GM19351 (cell line): Measurements from ENCODE around the gene STOML2.

ENCODE experiments used
- ATAC-seq: cut with Tn5 transposase; IDR thresholded peaks from one replicate; pipeline ENCODE4 v1.9.1; 2021; ENCODE audit warnings: mild to moderate bottlenecking, moderate library complexity; ENCODE audit not compliant: unreplicated experiment

Gene STOML2

GRCh38 chr9:35108461-35108860 lies 5.5 kb upstream of the STOML2 start:
- no peak for ATAC-seq

GRCh38 chr9:35107297-35108290 lies 4.7 kb upstream of the STOML2 start:
- no peak for ATAC-seq

- ATAC-seq = no peak
Measured at GRCh38 chr9:35106343-35106730, 3.4 kb upstream of the STOML2 start.

GRCh38 chr9:35105571-35106342 lies 2.8 kb upstream of the STOML2 start:
- ATAC-seq = no peak

GRCh38 chr9:35105126-35105525 lies 2.2 kb upstream of the STOML2 start:
- no peak for ATAC-seq

- no peak for ATAC-seq
Measured at GRCh38 chr9:35104586-35104985, 1.7 kb upstream of the STOML2 start.

- no peak for ATAC-seq
Measured at GRCh38 chr9:35103660-35104191, 795 bp upstream of the STOML2 start.

GRCh38 chr9:35102465-35102768 lies 514 bp downstream of the STOML2 start:
- ATAC-seq = no peak

- ATAC-seq = no peak
Measured at GRCh38 chr9:35097573-35097972, 5.4 kb downstream of the STOML2 start.

GRCh38 chr9:35096035-35096849 lies 6.7 kb downstream of the STOML2 start, which contains the start of gene PIGO:
Gene PIGO (minus strand): TSS chr9:35096591. CDS start chr9:35095565, 1,026 bp downstream.
- ATAC-seq = peak; percentile 86

GRCh38 chr9:35091536-35091935 lies 11.4 kb downstream of the STOML2 start:
- ATAC-seq = no peak

GRCh38 chr9:35089434-35089833 lies 13.5 kb downstream of the STOML2 start:
- ATAC-seq = no peak

GRCh38 chr9:35085078-35085477 lies 17.9 kb downstream of the STOML2 start:
- ATAC-seq = no peak

- peak; percentile 90 for ATAC-seq
Measured at GRCh38 chr9:35079426-35080341, 23.2 kb downstream of the STOML2 start, which contains the start of gene FANCG. Gene FANCG (minus strand): TSS chr9:35079942. CDS start chr9:35079524, 418 bp downstream.

- ATAC-seq = peak; percentile 1
Measured at GRCh38 chr9:35079041-35079425, 23.9 kb downstream of the STOML2 start.

GRCh38 chr9:35078066-35078465 lies 24.9 kb downstream of the STOML2 start:
- no peak for ATAC-seq

- ATAC-seq = no peak
Measured at GRCh38 chr9:35076848-35077247, 26.1 kb downstream of the STOML2 start.

- ATAC-seq = no peak
Measured at GRCh38 chr9:35075358-35075757, 27.6 kb downstream of the STOML2 start.

GRCh38 chr9:35074791-35075190 lies 28.1 kb downstream of the STOML2 start:
- ATAC-seq = no peak

GRCh38 chr9:35074141-35074540 lies 28.8 kb downstream of the STOML2 start:
- no peak for ATAC-seq
